CD14-positive monocyte (primary cell): Measurements from ENCODE around the gene LYPD4. TPM values are rescaled to one million over a fixed set of nuclear protein-coding genes. Genes with fewer than 3 reads are reported as not detected.
"Not testable (repeated sequence)": the region's sequence is repeated elsewhere in the genome, so short reads cannot be mapped to it uniquely, and the experiment has no call there.

Experiments
- DNase-seq, 3 donors: peaks; one replicate each; pipeline ENCODE4 v3.0.0-alpha.2; 2011 to 2022
- H2AFZ ChIP-seq: 2 replicates; pipeline ENCODE4 v1.6.0; 2012; ENCODE audit warnings: mild to moderate bottlenecking, low read depth, low read length, inconsistent platforms; ENCODE audit not compliant: insufficient read depth, poor library complexity, severe bottlenecking
- H3K27ac ChIP-seq, 2 donors: 1 replicate in 1 of 2; 2 replicates in 1 of 2; pipeline ENCODE4 v1.5.1; 2012 to 2013; ENCODE audit warnings: low read length in 2 of 2, control low read depth in 1 of 2, inconsistent platforms in 1 of 2, low read depth in 1 of 2, mild to moderate bottlenecking in 1 of 2
- H3K27me3 ChIP-seq, 2 donors: one replicate each; pipeline versions ENCODE4 v1.6.0 to v1.6.1; 2011 to 2013; ENCODE audit warnings: low read length in 2 of 2; ENCODE audit not compliant: control insufficient read depth in 2 of 2, insufficient read depth in 2 of 2
- H3K36me3 ChIP-seq, 2 donors: replicated peaks in 1 of 2; 1 replicate in 1 of 2; 2 replicates in 1 of 2; pipeline versions ENCODE4 v1.5.1 to v1.6.1; 2012 to 2013; ENCODE audit warnings: low read length in 2 of 2, control low read depth in 1 of 2, inconsistent platforms in 1 of 2, mild to moderate bottlenecking in 1 of 2; ENCODE audit not compliant: insufficient read depth in 2 of 2, control insufficient read depth in 1 of 2
- H3K4me1 ChIP-seq, 2 donors: 1 replicate in 1 of 2; 2 replicates in 1 of 2; pipeline versions ENCODE4 v1.5.1 to v1.6.1; 2012 to 2013; ENCODE audit warnings: low read length in 2 of 2, control low read depth in 1 of 2, inconsistent platforms in 1 of 2, mild to moderate bottlenecking in 1 of 2, moderate library complexity in 1 of 2; ENCODE audit not compliant: insufficient read depth in 2 of 2, control insufficient read depth in 1 of 2
- H3K4me2 ChIP-seq: replicated peaks from 2 replicates; pipeline ENCODE3; 2012; ENCODE audit warnings: low read length, moderate library complexity, mild to moderate bottlenecking; ENCODE audit not compliant: poor library complexity, severe bottlenecking; ENCODE audit errors: extremely low read depth
- H3K4me3 ChIP-seq, 3 experiments: fragments of 200-600 bp in 1 of 3; sonication (generic) in 1 of 3; replicated peaks in 1 of 3; 1 replicate in 2 of 3; 2 replicates in 1 of 3; pipeline ENCODE4 v1.5.1; 2011 to 2013; ENCODE audit warnings: low read length in 3 of 3, mild to moderate bottlenecking in 3 of 3, control low read depth in 2 of 3, low read depth in 2 of 3, inconsistent platforms in 1 of 3, moderate library complexity in 1 of 3
- H3K79me2 ChIP-seq: 2 replicates; pipeline ENCODE4 v1.6.0; 2012; ENCODE audit warnings: mild to moderate bottlenecking, control low read depth, inconsistent platforms, low read length, moderate library complexity; ENCODE audit not compliant: insufficient read depth
- H3K9ac ChIP-seq: 2 replicates; pipeline ENCODE4 v1.6.0; 2017; ENCODE audit warnings: low read length, mild to moderate bottlenecking; ENCODE audit not compliant: insufficient read depth, poor library complexity, severe bottlenecking
- H3K9me3 ChIP-seq, 2 donors: replicated peaks in 1 of 2; 1 replicate in 1 of 2; 2 replicates in 1 of 2; pipeline versions ENCODE4 v1.5.1 to v1.6.1; 2012 to 2013; ENCODE audit warnings: low read length in 2 of 2, control low read depth in 1 of 2; ENCODE audit not compliant: control insufficient read depth in 1 of 2, insufficient read depth in 1 of 2
- H4K20me1 ChIP-seq: 2 replicates; pipeline ENCODE4 v1.6.0; 2012; ENCODE audit warnings: mild to moderate bottlenecking, low read length, control low read depth, moderate library complexity; ENCODE audit not compliant: insufficient read depth
- H3K27ac Mint-ChIP-seq, 7 donors: one replicate each; pipeline ENCODE4 v1.8.0; 2020; ENCODE audit warnings: mild to moderate bottlenecking in 7 of 7, mixed read lengths in 7 of 7, moderate library complexity in 6 of 7, inconsistent platforms in 2 of 7
- H3K27me3 Mint-ChIP-seq, 3 donors: one replicate each; pipeline ENCODE4 v1.8.0; 2021 to 2022; ENCODE audit warnings: low read depth in 3 of 3, mild to moderate bottlenecking in 3 of 3, mixed read lengths in 3 of 3, moderate library complexity in 3 of 3, inconsistent platforms in 1 of 3
- H3K36me3 Mint-ChIP-seq, 2 donors: one replicate each; pipeline ENCODE4 v1.8.0; 2020; ENCODE audit warnings: mixed read lengths in 2 of 2, inconsistent platforms in 1 of 2, mild to moderate bottlenecking in 1 of 2
- H3K4me1 Mint-ChIP-seq: one replicate; pipeline ENCODE4 v1.8.0; 2020; ENCODE audit warnings: mild to moderate bottlenecking, mixed read lengths
- H3K4me3 Mint-ChIP-seq, 2 donors: one replicate each; pipeline ENCODE4 v1.8.0; 2020; ENCODE audit warnings: mild to moderate bottlenecking in 2 of 2, mixed read lengths in 2 of 2, moderate library complexity in 1 of 2
- H3K9me3 Mint-ChIP-seq, 7 donors: one replicate each; pipeline ENCODE4 v1.8.0; 2020 to 2022; ENCODE audit warnings: mixed read lengths in 7 of 7, mild to moderate bottlenecking in 6 of 7, moderate library complexity in 6 of 7, inconsistent platforms in 2 of 7
- CTCF ChIP-seq: fragments of 200-600 bp; IDR thresholded peaks from one replicate; pipeline ENCODE4 v1.8.0; 2022; ENCODE audit warnings: antibody characterized with exemption, mild to moderate bottlenecking
- WGBS: methylation state at CpG from one replicate; pipeline ENCODE4 v1.1.5; 2013; ENCODE audit warnings: missing lambda C conversion rate; ENCODE audit not compliant: insufficient coverage; 5-methylcytosine and 5-hydroxymethylcytosine counted together
- intact Hi-C, 2 donors: fragments of 100-400 bp; cut with micrococcal nuclease; formaldehyde crosslinking; loops; one replicate each; pipeline versions ENCODE4 v1.15.0 to v1.15.1; 2023
- polyA plus RNA-seq, 3 donors: library from polyadenylated mRNA; depleted of rRNA in 1 of 3; unstranded in 2 of 3; stranded (reverse) in 1 of 3; fragments of 300-500 nt in 2 of 3; fragments of >200 nt in 1 of 3; fragmentation: Illumina TruSeq in 2 of 3; gene quantifications; 1 replicate in 2 of 3; 2 replicates in 1 of 3; pipeline ENCODE4 v1.2.3, GENCODE V29; 2012 to 2021

The LYPD4 gene
- polyA plus RNA-seq, 3 donors: not detected

DNA sequence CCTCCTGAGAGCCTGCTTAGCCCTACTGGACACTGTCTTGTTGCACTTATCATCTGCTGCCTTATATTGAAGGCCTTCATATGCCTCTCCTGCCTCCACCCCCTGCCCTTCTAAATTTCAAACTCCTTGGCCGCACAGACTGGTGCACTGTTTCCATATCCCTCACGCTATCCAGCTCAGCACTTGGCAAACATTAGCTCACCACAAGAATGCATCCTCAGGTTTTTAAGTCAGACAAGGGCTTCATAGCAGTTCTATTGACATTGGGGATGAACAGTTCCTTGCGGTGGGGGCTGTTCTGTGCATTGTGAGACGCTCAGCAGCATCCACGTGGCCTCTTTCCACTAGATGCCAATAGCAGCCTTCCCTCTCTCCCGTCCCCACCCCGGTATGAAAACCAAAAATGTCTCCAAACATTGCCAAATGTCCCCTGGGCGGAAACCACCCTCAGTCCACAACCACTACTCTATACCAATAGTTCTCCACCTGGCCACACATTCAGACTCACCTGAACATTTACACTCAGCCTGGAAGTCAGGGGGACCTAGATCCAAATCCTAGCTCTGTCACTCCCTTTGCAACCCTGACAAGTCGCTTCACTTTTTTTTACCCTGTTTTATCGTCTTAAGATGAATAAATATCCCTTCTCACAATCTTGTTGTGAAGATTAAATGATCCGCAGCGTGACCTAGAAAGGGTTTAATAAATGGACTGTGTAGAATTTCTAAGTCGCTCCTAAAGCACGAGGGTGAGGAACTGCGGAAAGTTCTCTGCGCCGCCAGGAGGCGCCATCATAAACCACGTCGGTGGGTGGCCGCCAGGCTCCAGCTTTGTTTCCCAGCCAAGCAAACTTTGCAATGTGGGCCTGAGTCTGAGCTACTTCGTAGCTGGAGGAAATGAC is 51.7 kb downstream of the LYPD4 start:
- TF ChIP-seq CTCF: peak; percentile 89
- Histone ChIP-seq H4K20me1 (no peaks in the 10 kb centered on the region), H3K4me3 (no peak overlapping the region), H3K36me3 (no peaks in the 10 kb centered on the region), H3K27ac (no peak overlapping the region), H3K79me2 (no peaks in the 10 kb centered on the region), H3K4me2 (no peak overlapping the region), H2AFZ (no peak overlapping the region), H3K4me1 (peaks cover 34 to 38% of the 10 kb centered on the region in 2 donors), H3K27me3 (peaks cover 2% of the 10 kb centered on the region in 2 donors), H3K9me3 (no peaks in the 10 kb centered on the region), H3K9ac (no peak overlapping the region)
- 34% methylated on average over 17 of the region's 22 CpGs for WGBS
- Mint-ChIP-seq H3K36me3 (peaks cover 4% of the 10 kb centered on the region in 2 donors), H3K9me3 (no peaks in the 10 kb centered on the region), H3K4me3 (peak overlapping the region in 1 of 2 donors; percentile 26), H3K27me3 (peaks cover 13 to 19% (median 15%) of the 10 kb centered on the region in 3 donors), H3K4me1 (peaks cover 39% of the 10 kb centered on the region), H3K27ac (no peak overlapping the region)
- intact Hi-C loops: loop anchor here (1.0 to 2.0 kb wide), 2 partner anchors 28 to 29 kb away; no protein-coding TSS in a partner anchor
- peak; percentile 53 to 67 (median 57) for DNase-seq

DNA sequence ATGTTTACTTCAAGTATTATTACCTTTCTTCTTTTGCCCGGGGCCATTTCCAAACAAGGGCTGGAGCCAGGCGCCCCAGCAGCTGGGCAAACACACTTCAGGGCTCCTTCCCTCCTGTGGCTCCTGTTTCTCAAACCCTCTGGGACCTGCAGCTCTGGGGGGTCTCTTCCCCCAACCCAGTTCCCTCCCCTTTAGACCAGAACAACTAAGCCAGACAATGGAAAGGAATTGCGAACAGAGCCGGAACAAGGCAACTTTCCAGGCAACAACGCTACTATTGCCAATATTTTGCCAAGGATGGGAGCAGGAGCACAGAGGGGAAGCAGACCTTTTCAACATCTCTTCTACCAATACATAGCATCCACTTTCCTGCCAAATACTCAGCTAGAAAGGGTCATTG is 55.4 kb downstream of the LYPD4 start:
- not testable (repeated sequence) for H3K36me3 Mint-ChIP-seq, H3K9me3 ChIP-seq, H3K9me3 Mint-ChIP-seq, H2AFZ ChIP-seq, H3K4me3 Mint-ChIP-seq, H3K4me2 ChIP-seq, H4K20me1 ChIP-seq, H3K36me3 ChIP-seq, H3K27ac Mint-ChIP-seq, H3K27ac ChIP-seq, H3K79me2 ChIP-seq, H3K4me3 ChIP-seq, H3K9ac ChIP-seq, DNase-seq, H3K27me3 ChIP-seq
- peaks cover 13 to 22% (median 21%) of the 10 kb centered on the region in 3 donors for H3K27me3 Mint-ChIP-seq
- 96% methylated on average over 3 of the region's 5 CpGs for WGBS
- intact Hi-C loops: loop anchor here in 1 of 2 donors (5.0 kb wide), 1 partner anchor 37 kb away; no protein-coding TSS in a partner anchor
- peaks cover 34 to 39% of the 10 kb centered on the region in 2 donors for H3K4me1 ChIP-seq
- H3K4me1 Mint-ChIP-seq: peaks cover 41% of the 10 kb centered on the region

GRCh38 chr19:41788518-41788917 is 56.0 kb downstream of the LYPD4 start:
- H3K36me3 Mint-ChIP-seq, H3K4me3 Mint-ChIP-seq: not testable (repeated sequence)
- peaks cover 13 to 22% (median 21%) of the 10 kb centered on the region in 3 donors for H3K27me3 Mint-ChIP-seq

More at GRCh38 chr19:41788518-41788917, 56.0 kb downstream of the LYPD4 start:
- H3K4me3 ChIP-seq, H3K27me3 ChIP-seq, H3K4me2 ChIP-seq, H3K9ac ChIP-seq, H2AFZ ChIP-seq, H4K20me1 ChIP-seq, H3K79me2 ChIP-seq, H3K27ac ChIP-seq, H3K27ac Mint-ChIP-seq, H3K36me3 ChIP-seq, H3K9me3 Mint-ChIP-seq, H3K9me3 ChIP-seq, DNase-seq: not testable (repeated sequence)
- WGBS: no CpG with 5 or more reads among the region's 1 CpG
- intact Hi-C loops: loop anchor here in 1 of 2 donors (5.0 kb wide), 1 partner anchor 36 kb away; no protein-coding TSS in a partner anchor
- peaks cover 42% of the 10 kb centered on the region for H3K4me1 Mint-ChIP-seq
- peaks cover 34 to 41% of the 10 kb centered on the region in 2 donors for H3K4me1 ChIP-seq
